Measurements from ENCODE around the gene SMIM22. TPM values are rescaled to one million over a fixed set of nuclear protein-coding genes. Genes with fewer than 3 reads are reported as not detected.

The SMIM22 gene
- total RNA-seq, 2 experiments from 2014 or later = not detected

- H3K4me3 ChIP-seq (ENCODE audit: low read length) = no peak overlapping the region
- TF ChIP-seq CTCF (IDR thresholded peaks at IDR 0.05) = no peak
- no peak overlapping the region for H3K4me3 Mint-ChIP-seq
- ChIA-PET POLR2A (interaction anchor here (0.6 to 0.7 kb wide), 2 partner anchors 13 to 74 kb away, joined by 3 read pairs; no protein-coding TSS in a partner anchor), CTCF (interaction anchor here (0.6 kb wide), 1 partner anchor 141 kb away, joined by 3 read pairs; no protein-coding TSS in a partner anchor)
- DNase-seq = no peak
- H3K4me1 ChIP-seq (ENCODE audit: insufficient read depth, low read length) = no peaks in the 10 kb centered on the region
- no peak overlapping the region for H3K27ac Mint-ChIP-seq
- no peak overlapping the region for H3K27ac ChIP-seq (ENCODE audit: low read depth in 1 of 2, low read length in 2 of 2)
- ATAC-seq (ENCODE audit: poor library complexity) = no peak
- H3K4me1 Mint-ChIP-seq (ENCODE audit: low read depth) = no peaks in the 10 kb centered on the region
- H3K36me3 ChIP-seq (ENCODE audit: insufficient read depth, low read length) = no peaks in the 10 kb centered on the region
- no peaks in the 10 kb centered on the region for H3K27me3 ChIP-seq (ENCODE audit: control insufficient read depth in 1 of 2, insufficient read depth in 2 of 2, low read length in 2 of 2)
- no peaks in the 10 kb centered on the region for H3K9me3 ChIP-seq (ENCODE audit: control insufficient read depth in 1 of 2, insufficient read depth in 1 of 2, low read length in 2 of 2)
- no peaks in the 10 kb centered on the region for H3K36me3 Mint-ChIP-seq (ENCODE audit: low read depth)
- intact Hi-C loops (cut with DNase I, micrococcal nuclease) = no loop called here
- H3K27me3 Mint-ChIP-seq = no peaks in the 10 kb centered on the region
- H3K9me3 Mint-ChIP-seq = no peaks in the 10 kb centered on the region
These were observed 6.7 kb upstream of the SMIM22 start for GRCh38 chr16:4788489-4788889.

DNA sequence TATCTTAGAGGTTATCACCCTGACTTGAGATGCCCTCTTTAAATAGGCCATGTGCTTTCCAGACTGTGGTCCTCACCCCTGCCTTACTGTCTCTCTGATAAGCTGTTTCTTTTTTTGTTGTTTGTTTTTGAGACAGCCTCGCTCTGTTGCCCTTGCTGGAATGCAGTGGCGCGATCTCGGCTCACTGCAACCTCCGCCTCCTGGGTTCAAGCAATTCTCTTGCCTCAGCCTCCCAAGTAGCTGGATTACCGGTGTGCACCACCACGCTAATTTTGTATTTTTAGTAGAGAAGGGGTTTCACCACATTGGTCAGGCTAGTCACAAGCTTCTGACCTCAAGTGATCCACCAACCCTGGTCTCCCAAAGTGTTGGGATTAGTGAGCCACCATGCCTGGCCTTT lies 6.3 kb upstream of the SMIM22 start:
- no peak overlapping the region for H3K27ac Mint-ChIP-seq
- H3K36me3 ChIP-seq (ENCODE audit: insufficient read depth, low read length) = no peaks in the 10 kb centered on the region
- H3K4me1 ChIP-seq (ENCODE audit: insufficient read depth, low read length) = no peaks in the 10 kb centered on the region
- H3K36me3 Mint-ChIP-seq (ENCODE audit: low read depth) = no peaks in the 10 kb centered on the region
- DNase-seq (no peak), ATAC-seq (ENCODE audit: poor library complexity) (no peak)
- H3K4me3 Mint-ChIP-seq = no peak overlapping the region
- CTCF ChIA-PET = interaction anchor here (0.6 kb wide), 1 partner anchor 69 kb away, joined by 3 read pairs; no protein-coding TSS in a partner anchor
- H3K27me3 Mint-ChIP-seq = no peaks in the 10 kb centered on the region
- H3K27ac ChIP-seq (ENCODE audit: low read depth in 1 of 2, low read length in 2 of 2) = no peak overlapping the region
- intact Hi-C loops (cut with DNase I, micrococcal nuclease) = no loop called here
- TF ChIP-seq CTCF (IDR thresholded peaks at IDR 0.05) = no peak
- H3K9me3 Mint-ChIP-seq = no peaks in the 10 kb centered on the region
- H3K4me1 Mint-ChIP-seq (ENCODE audit: low read depth) = no peaks in the 10 kb centered on the region
- POLR2A ChIA-PET = interaction anchor here (0.7 kb wide), 1 partner anchor 12 kb away, joined by 3 read pairs; no protein-coding TSS in a partner anchor
- H3K4me3 ChIP-seq (ENCODE audit: low read length) = no peak overlapping the region
- H3K27me3 ChIP-seq (ENCODE audit: control insufficient read depth in 1 of 2, insufficient read depth in 2 of 2, low read length in 2 of 2) = no peaks in the 10 kb centered on the region
- H3K9me3 ChIP-seq (ENCODE audit: control insufficient read depth in 1 of 2, insufficient read depth in 1 of 2, low read length in 2 of 2) = no peaks in the 10 kb centered on the region

- CTCF ChIA-PET = no interaction called here
- H3K27ac Mint-ChIP-seq = no peak overlapping the region
- no peaks in the 10 kb centered on the region for H3K27me3 Mint-ChIP-seq
- no peak for DNase-seq
- intact Hi-C loops (cut with DNase I, micrococcal nuclease) = no loop called here
- Histone ChIP-seq H3K4me1 (ENCODE audit: insufficient read depth, low read length) (no peaks in the 10 kb centered on the region), H3K4me3 (ENCODE audit: low read length) (no peak overlapping the region), H3K9me3 (ENCODE audit: control insufficient read depth in 1 of 2, insufficient read depth in 1 of 2, low read length in 2 of 2) (no peaks in the 10 kb centered on the region), H3K27ac (ENCODE audit: low read depth in 1 of 2, low read length in 2 of 2) (no peak overlapping the region), H3K36me3 (ENCODE audit: insufficient read depth, low read length) (no peaks in the 10 kb centered on the region), H3K27me3 (ENCODE audit: control insufficient read depth in 1 of 2, insufficient read depth in 2 of 2, low read length in 2 of 2) (no peaks in the 10 kb centered on the region)
- POLR2A ChIA-PET = no interaction called here
- H3K4me3 Mint-ChIP-seq = no peak overlapping the region
- no peaks in the 10 kb centered on the region for H3K36me3 Mint-ChIP-seq (ENCODE audit: low read depth)
- H3K9me3 Mint-ChIP-seq = no peaks in the 10 kb centered on the region
- no peaks in the 10 kb centered on the region for H3K4me1 Mint-ChIP-seq (ENCODE audit: low read depth)
- no peak for TF ChIP-seq CTCF (IDR thresholded peaks at IDR 0.05)
- ATAC-seq (ENCODE audit: poor library complexity) = no peak
These were observed 4.9 kb upstream of the SMIM22 start for GRCh38 chr16:4790261-4790660.

Data from CD4-positive, alpha-beta T cell (primary cell).